ENCODE measurements around the gene RITA1. TPM values are rescaled to one million over a fixed set of nuclear protein-coding genes. Genes with fewer than 3 reads are reported as not detected.
"Not testable (repeated sequence)": the region's sequence is repeated elsewhere in the genome, so short reads cannot be mapped to it uniquely, and the experiment has no call there.

Gene RITA1
- total RNA-seq, 1 donor from 2014 or later: 14.2 TPM

- DNase-seq (ENCODE audit: low read depth in 2 of 2): no peak
Measured at GRCh38 chr12:113201187-113202177, 16.0 kb downstream of the RITA1 start.

DNA sequence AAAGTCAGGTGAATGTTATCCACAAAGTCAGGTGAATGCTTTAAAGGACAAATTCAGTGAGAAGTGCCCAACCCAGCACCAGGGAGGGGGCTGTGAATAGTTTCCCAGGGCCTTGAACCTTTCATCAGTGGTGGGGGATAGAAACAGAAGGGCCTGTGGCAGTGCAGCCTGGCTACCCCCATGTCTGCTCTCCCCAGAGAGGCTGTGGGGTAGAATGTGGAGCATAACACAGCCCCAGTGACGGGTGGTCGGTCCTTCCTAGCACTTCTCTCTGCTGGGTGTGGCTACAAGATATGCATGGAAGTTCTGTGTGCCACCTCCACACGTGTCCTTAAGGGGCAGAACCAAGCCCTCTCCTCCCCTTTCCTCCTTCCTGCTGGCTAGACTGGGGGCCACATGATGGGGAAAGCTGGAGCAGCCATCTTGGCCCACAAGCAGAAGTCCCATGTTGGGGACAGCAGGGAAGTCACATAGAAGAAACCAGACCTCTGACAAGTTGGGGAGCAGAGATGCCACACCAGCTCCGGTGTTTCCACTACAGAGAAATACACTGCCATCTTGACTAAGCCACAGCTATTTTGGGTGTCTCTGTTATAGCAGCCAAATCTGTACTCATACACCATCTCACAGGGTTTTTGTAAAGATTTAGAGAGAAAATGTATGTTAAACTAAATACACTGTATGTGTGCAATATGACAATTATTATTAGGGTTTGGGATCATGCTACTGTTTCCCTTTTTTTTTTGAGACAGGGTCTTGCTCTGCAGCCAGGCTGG, 17.0 kb downstream of the RITA1 start:
- no peak for DNase-seq (ENCODE audit: low read depth in 2 of 2)

GRCh38 chr12:113203852-113204760, 18.6 kb downstream of the RITA1 start:
- DNase-seq (ENCODE audit: low read depth in 2 of 2): no peak

- no peak for DNase-seq (ENCODE audit: low read depth in 2 of 2)
Measured at GRCh38 chr12:113204804-113205203, 19.3 kb downstream of the RITA1 start.

DNA sequence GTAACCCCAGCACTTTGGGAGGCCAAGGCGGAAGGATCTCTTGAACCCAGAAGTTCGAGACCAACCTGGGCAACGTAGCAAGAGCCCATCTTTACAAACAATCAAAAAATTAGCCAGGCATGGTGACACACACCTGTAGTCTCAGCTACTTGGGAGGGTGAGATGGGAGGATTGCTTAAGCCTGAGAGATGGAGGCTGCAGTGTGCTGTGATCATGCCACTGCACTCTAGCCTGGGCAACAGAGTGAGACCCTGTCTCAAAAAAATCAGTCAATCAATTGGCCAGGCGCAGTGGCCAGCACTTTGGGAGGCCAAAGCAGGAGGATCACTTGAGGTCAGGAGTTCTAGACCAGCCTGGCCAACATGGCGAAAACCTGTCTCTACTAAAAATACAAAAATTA, 21.3 kb downstream of the RITA1 start:
- DNase-seq (ENCODE audit: low read depth in 2 of 2): not testable (repeated sequence)

GRCh38 chr12:113207613-113208040, 22.1 kb downstream of the RITA1 start:
- no peak for DNase-seq (ENCODE audit: low read depth in 2 of 2)

- DNase-seq (ENCODE audit: low read depth in 2 of 2): no peak
Measured at GRCh38 chr12:113208041-113208934, 22.8 kb downstream of the RITA1 start.

DNA sequence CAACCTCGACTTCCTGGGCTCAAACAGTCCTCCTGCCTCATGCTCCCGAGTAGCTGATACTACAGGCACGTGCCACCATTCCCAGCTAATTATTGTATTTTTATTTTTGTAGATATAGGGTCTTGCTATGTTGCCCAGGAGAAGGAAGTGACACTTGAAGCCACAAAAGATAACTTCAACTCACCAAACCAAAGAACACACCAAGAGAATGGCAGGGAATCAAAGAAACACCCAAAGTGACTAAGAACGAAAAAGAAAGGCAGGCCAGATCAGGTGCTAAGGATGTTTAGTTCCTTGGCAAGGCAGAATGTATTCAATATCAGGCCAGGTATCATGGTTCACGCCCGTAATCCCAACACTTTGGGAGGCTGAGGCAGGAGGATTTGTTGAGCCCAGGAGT, 25.6 kb downstream of the RITA1 start:
- DNase-seq (ENCODE audit: low read depth in 2 of 2): no peak

DNA sequence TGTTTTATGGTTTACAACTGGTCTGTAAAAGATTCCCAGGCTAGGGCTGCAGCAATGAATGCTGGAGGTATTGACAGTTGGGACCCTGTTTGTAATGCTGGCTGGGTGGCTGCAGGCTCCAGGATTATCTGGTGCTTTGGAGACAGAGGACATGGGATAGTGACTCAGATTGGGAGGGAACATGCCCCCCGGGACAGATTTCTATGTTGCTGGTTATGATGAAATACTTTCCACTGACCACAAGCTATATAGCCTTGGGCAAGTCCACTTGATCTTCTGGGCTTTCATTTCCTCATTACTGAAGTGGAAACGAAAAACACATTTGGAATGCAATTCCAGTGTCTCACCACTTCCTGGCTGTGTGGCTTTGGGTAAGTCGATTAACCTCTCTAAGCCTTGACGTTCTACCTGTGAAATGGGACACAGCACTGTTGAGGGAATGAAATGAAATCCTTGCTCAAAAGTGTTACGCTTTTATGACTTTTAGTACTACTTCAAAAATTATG, 29.4 kb downstream of the RITA1 start:
- peak; percentile 69 to 92 for DNase-seq (ENCODE audit: low read depth in 2 of 2)

GRCh38 chr12:113216027-113216426, 30.5 kb downstream of the RITA1 start:
- DNase-seq (ENCODE audit: low read depth in 2 of 2): no peak

DNA sequence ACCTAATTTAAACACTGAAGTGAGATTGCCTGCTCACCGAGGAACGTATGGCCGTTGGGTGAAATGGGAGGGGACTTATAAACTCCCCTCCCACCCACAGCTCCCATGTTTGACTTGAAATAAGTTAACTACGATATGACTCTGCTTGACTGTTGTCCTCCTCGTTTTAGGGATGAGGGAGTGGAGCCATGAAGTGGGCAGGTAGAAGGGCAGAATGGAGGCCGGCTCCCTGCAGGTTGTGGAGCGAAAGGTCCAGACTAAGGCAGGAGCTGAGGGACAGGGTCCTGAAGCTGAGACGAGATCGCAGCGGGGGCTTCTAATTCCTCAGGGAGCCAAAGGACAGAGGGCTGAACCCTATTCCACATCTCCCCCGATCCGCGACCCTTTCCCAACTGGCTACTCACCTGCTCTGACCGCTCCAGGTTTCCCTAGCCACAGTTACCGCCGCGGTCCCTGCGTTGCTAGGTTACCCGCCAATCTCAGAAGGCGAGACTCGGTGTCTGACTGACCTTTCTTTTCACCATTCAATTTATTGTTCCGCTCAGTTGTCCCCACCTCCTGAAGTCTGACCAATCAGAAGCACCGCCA, 35.2 kb downstream of the RITA1 start:
- no peak for DNase-seq (ENCODE audit: low read depth in 2 of 2)

DNA sequence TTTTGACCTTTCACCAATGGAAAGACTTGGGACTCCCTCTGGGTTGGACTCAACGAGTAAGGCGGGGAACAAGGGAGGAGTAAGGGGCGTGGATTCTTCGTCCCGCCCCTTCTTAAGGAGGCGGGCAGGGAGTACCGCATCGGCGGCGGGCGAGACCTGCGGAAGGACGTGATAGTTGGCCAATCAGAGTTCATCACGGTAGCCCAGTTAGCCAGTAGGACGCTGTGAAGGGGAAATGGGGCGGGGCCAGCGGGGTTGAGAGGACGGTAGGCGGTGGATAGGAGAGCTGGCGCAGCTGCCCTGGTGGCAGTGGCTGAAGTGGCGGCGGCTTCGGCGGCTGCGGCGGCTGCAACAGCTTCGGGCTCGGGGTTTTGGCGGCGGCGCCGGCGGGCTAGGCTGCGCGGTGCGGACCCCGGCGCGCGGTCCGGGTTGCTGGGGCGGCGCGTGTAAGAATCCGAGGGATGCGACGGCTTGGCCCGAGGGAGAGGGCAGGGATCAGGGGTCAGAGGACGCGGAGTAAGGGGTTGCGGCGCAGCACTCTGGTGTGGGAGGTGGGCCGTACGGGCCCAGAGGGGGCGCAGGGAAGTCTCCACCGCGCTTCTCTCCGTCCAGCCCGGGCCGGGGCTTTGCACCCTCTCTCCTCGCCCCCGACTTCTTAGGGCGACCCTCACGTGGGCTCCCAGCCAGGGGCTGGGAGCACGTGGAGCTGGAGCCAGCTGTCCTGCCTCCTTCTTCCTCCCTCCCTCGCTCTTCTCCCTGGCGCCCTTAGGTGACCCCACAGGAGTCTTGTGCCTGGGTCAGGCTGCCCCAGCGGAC, 35.9 kb downstream of the RITA1 start, which contains the start of gene TPCN1:
TSS of gene TPCN1 (plus strand) at position 284 of the 816 bp plus-strand sequence. CDS start 5,389 bp downstream, outside the sequence.
- DNase-seq (ENCODE audit: low read depth in 2 of 2): peak; percentile 100

DNA sequence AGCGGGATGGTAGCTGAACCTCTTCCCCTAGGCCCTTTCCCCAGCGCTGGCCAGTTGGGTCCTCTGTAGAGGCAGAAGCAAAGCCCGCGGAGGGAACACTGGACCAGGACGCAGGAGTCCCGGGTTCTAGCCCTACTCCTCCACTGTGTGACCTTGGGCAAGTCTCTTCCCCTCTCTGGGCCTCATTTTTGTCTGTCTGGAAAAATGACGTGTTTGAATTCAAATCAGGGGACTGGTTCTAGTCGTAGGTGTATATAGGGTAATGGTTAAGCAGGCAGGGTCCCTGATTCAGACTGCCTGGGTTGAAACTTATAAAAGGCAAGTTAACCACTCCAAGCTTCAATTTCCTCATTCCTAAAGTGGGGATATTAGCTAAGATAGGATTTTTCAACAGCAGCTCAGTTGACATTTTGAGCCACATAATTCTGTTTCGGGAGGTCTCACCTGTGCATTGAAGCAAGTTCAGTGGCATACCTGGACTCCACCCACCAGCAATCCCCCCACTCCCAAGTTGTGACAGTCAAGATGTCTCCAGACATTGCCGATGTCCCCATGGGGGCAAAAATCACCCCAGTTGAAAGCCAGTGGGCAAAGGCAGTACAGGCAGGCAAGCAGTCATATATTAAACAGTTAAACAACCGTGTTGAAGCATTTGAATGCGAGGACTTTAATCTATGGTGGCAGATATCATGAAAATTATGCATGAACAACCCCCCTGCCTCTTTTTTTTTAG, 36.6 kb downstream of the RITA1 start:
- DNase-seq (ENCODE audit: low read depth in 2 of 2): no peak

DNA sequence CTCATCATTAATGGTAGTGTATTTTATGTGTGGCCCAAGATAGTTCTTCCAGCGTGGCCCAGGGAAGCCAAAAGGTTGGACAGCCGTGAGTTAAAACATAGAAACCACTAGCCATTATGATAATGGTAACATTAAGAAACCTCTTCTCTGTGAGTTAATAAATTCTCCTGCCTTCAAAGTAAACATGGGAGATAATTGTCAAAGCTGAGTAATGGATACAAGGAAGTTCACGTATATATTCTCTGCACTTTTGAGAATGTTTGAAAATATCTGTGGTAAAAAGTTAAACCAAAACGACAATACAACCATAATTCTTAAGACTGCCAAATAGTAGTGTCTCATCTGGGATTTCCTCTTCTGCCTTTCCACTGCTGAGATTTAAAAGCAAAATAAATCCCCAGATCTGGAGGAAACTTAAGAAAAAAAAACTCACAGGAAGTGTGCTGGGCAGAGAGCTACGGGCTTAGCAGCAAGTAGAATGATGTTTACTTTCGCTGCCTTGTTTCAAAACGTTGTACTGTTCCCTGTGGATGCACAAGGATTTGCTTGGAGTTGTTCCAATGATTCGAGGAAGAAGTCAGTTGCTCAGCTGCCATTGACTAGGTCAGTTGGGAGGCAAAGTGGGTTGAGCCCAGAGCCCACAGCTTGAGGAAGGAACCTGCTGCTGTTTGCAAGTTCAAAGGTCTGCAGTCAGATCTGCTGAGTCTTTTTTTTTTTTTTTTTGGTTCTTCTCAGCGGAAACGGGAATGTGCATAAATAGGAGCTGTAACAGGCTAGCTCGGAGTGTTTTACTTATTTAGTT, 37.4 kb downstream of the RITA1 start:
- peak in 1 of 2 donors; percentile 95 for DNase-seq (ENCODE audit: low read depth in 2 of 2)

- no peak for DNase-seq (ENCODE audit: low read depth in 2 of 2)
Measured at GRCh38 chr12:113224955-113225354, 39.4 kb downstream of the RITA1 start.

DNA sequence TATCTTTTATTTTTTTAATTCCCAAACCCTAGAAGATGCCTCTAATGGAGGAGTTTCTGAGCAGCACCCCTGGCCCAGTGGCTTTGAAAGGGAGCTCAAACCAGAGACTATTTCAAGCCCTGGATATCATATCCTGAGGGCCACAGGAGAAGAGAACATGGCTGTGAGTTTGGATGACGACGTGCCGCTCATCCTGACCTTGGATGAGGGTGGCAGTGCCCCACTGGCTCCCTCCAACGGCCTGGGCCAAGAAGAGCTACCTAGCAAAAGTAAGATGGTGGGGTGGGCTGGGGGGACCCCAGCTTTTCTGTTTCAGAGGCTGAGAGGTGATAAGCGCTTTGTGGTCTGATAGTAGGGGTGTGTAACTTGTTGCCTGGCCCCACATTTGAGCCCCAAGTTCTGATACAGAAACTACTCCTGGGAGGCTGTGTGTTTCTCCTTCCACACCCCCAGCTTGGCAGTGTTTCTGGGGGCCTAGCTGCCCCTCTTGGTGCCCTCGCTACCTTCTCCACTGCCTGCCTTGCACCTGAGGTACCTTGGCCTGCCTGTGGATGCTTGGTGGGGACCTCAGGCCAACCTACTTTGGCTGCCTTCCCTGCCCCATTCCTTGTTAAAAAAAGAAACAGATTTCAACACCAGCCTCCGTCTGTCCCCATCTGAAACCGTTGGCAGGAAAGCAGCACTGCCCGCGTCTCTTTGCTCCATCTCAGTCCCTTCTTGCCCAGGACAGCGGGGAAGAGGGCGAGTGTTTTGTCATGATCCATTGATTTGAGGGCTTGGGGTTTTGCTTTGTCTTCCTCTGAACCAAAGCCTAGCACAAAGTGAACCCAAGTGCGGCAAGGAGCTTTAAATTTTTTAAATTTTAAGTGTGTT, 41.4 kb downstream of the RITA1 start:
- DNase-seq (ENCODE audit: low read depth in 2 of 2): no peak
